Glomerular endothelial cell (primary cell): Measurements from ENCODE around the gene LAMC3. TPM values are rescaled to one million over a fixed set of nuclear protein-coding genes. Genes with fewer than 3 reads are reported as not detected.

Experiments
- DNase-seq: peaks from one replicate; pipeline ENCODE4 v3.0.0-alpha.2; 2011; ENCODE audit warnings: low read depth, low spot score; ENCODE audit errors: extremely low read depth
- total RNA-seq: library from RNA; depleted of rRNA; stranded (reverse); fragments of >200 nt; gene quantifications from 2 replicates; pipeline ENCODE4 v1.2.3, GENCODE V29; 2015

LAMC3 gene
- total RNA-seq, 1 donor from 2014 or later: 0.12 TPM

DNA sequence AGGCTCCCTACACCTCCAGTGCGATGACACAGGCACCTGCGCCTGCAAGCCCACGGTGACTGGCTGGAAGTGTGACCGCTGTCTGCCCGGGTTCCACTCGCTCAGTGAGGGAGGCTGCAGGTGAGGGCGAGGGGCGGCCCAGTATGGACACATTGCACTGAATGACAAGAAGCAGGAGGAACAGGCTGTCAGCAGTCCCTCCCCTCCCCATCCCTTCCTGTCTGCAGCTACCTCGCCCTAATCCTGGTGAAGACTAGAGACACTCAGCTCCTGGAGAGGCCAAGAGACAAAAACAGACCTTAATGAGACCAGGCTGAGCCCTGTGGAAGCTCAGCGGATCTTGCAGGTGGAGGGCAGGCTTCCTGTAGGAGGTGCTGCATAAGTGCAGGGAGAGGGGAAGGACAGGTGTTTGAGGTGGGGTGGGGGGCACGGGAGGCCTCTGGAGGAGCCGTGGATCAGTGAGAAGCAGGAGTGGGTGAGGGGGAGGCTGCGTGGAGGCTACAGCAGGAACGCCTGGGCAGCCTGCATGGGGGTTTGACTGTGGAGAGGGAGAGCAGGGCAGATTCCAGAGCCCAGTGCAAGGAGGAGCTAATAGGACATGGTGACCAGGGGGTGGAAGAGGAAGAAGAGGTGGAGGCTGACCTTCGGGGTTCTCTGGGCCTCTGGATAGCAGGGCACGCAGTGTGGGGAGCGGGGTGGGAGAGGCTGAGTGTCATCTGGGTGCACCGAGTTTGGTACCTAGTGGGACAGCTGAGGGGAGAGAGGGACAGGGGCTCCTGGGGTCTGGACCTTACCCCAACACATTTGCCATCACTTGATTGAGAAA lies 30.4 kb downstream of the LAMC3 start:
- no peak for DNase-seq

DNA sequence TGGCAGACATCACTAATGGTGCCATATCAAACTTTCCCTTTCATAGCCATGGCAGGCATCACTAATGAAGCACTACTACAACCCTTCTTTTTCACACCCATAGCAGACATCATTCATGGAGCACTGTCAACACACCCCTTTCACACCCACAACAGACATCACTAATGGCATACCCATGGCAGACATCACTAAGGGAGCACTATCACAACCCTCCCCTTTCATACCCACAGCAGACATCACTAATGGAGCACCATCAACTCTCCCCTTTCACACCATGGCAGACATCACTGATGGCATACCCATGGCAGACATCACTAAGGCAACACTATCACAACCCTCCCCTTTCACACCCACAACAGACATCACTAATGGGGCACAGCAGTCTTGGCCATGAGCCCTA lies 33.7 kb downstream of the LAMC3 start:
- DNase-seq: no peak

GRCh38 chr9:131043087-131043486 lies 34.1 kb downstream of the LAMC3 start:
- no peak for DNase-seq

DNA sequence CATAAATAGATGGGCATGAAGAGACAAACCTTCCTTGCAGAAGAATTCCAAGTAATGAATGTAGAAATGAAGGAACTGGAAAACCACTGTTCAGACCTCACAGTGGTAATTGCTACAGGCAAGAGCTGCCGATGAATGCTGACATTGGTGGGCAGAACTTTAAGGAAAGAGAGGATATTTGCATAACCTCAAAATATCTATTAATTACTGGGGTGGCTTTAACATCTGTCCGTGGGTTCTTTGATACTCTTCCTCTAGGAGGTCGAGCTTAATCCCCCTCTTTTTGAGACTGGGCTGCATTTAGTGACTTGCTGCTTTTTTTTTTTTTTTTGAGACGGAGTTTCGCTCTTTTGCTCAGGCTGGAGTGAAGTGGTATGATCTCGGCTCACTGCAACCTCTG lies 34.7 kb downstream of the LAMC3 start:
- DNase-seq: no peak

GRCh38 chr9:131045300-131046092 lies 36.5 kb downstream of the LAMC3 start:
- no peak for DNase-seq

- no peak for DNase-seq
Observed at GRCh38 chr9:131046093-131046380, 37.1 kb downstream of the LAMC3 start.

- DNase-seq: no peak
Observed at GRCh38 chr9:131046581-131047202, 37.7 kb downstream of the LAMC3 start.

DNA sequence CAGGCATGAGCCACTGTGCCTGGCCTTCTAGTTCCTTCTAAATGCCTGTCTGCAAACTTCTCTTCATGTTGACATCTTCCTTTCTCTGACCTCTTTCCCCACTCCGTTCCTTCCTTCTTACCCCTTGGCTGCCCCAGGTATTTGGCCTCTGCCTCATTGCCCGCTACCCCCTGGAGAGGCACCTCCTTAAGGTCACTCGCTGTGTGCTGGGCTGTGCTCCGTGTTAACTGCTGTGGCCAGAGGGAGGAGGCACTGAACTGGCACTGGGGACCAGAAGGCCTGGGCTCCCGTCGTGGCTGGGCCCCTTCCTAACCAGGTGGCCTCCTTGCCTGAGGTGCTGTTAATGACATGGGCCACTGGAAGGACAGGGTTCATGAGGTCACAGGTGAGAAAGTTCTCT lies 39.4 kb downstream of the LAMC3 start:
- DNase-seq: no peak

DNA sequence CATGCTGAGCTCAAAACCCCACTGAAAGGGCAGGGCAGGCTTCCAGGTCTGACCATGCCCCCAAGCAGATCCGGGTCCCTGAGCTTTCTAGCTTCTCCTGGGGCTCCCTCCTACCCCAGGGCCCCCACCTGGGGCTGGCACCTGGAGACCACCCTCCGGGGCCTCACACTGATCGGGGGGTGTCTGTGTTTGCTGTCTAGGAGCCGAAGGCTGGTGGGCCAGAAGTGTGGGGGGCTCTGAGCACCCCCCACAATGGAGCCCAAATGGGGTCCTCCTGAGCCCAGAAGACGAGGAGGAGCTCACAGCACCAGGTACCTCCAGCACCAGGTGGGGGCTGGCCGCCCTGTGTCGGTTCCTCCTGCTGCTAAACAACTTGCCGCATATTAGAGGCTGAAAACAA lies 39.8 kb downstream of the LAMC3 start:
- no peak for DNase-seq

GRCh38 chr9:131049829-131050715 lies 41.1 kb downstream of the LAMC3 start:
- DNase-seq: no peak

GRCh38 chr9:131050831-131051230 lies 41.9 kb downstream of the LAMC3 start:
- DNase-seq: no peak

DNA sequence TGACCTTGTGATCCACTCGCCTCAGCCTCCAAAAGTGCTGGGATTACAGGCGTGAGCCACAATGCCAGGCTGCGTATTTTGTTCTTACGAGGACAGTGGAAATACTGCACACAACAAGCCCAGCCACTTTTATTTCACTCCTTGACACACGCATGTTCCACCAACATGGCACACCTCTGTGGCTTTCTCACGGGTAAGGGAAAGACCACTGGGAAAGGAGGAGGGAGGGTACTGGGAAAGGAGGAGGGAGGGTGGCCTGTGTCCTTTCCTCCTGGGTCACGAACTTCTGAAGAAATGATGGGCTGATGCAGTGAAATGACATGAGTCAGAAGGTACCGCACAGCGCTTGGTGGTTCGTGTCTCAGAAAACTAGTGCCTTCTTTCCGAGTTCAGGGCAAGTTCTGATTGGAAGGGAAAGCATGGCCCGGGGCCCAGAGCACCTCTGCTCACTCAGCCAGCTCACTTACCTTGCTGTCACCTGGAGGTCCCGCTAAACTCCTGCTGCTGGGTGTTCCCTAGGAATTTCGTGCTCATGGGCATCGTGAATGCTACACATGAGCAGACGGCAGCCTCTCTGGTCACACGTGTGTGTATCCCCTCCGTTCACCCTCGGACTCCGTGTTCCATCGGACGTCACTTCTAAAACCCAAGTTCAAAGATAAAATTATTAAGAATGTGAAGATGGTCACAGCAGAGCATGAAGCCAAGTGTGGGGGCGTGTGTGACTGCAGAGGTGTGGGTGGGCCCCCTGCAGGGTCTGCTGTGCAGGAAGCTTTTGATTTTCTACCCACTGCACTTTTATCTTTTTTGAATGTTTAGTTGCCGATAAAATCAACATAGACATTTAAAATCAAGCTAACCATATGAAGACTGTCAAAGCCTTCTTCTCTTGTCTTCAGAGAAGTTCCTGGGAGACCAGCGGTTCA lies 42.9 kb downstream of the LAMC3 start:
- DNase-seq: no peak

DNA sequence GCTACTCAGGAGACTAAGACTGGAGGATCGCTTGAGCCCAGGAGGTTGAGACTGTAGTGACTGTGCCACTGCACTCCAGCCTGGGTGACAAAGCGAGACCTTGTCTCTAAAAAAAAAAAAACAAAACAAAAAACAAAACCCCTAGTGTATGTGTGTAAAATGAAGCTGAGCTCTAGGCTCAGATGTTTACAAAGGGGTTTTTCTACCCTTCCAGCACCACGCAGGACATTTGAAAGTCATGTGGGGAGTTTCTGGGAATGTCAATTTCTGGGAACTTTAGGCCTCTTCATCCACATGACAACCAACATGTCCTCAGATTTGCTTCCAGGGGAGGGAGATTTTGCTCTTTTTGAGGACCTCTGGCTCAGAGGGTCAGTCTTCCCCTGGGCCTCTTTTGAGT lies 44.9 kb downstream of the LAMC3 start:
- no peak for DNase-seq

GRCh38 chr9:131056781-131057506 lies 48.0 kb downstream of the LAMC3 start:
- no peak for DNase-seq

DNA sequence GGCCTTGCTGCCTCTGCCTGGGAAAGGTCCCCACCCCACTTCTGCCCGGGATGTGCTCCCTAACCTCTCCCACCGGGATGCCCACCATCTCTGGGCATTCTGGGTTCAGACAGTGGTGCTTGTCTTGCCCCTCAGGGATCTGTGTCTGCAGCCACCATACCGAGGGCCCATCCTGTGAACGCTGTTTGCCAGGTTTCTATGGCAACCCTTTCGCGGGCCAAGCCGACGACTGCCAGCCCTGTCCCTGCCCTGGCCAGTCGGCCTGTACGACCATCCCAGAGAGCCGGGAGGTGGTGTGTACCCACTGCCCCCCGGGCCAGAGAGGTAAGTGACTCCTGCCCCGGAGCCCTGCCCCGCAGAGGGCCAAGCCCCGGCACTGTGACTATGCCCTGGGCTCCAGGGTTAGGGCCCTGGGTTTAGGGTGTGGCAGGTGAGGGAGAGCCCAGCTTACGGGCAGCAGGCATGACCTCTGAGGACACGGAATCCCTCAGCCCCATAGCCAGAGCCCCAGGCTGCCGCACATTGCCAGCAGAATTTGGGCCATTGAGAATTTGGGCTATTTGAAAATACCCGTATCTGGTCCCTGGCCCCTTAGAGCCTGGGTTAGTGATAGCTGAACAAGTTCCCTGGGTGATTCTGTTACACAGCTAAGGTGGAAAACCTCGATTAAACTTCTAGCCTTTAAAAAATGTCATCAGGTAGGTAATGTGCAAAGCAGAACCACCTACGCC lies 52.1 kb downstream of the LAMC3 start:
- DNase-seq: no peak

DNA sequence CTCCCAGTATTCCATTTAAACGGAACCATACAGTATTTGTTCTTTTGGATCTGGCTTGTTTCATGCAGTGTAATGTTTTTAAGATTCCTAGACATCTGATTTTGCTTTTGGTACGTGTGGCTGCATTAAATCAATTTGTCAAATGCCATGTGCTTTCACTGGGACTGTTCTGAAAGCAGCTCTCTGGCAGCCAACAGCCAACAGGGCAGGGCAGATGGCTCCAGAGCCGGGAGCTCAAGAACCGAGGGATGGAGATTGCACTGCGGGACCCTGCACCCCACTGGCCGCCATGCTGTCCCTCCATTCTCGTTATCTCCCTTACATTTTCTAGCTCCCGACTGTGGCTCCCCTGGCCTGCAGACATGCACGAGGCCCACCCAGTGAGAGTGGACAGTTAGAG lies 54.0 kb downstream of the LAMC3 start:
- DNase-seq: no peak

GRCh38 chr9:131065599-131065998 lies 56.6 kb downstream of the LAMC3 start:
- no peak for DNase-seq

- no peak for DNase-seq
Observed at GRCh38 chr9:131067625-131068024, 58.7 kb downstream of the LAMC3 start.
